ENCODE data around the gene USP5.
A peak's percentile ranks its signal among the peaks of the same experiment; 100 is the strongest.
"Not testable (repeated sequence)": the region's sequence is repeated elsewhere in the genome, so short reads cannot be mapped to it uniquely, and the experiment has no call there.

USP5 gene

DNA sequence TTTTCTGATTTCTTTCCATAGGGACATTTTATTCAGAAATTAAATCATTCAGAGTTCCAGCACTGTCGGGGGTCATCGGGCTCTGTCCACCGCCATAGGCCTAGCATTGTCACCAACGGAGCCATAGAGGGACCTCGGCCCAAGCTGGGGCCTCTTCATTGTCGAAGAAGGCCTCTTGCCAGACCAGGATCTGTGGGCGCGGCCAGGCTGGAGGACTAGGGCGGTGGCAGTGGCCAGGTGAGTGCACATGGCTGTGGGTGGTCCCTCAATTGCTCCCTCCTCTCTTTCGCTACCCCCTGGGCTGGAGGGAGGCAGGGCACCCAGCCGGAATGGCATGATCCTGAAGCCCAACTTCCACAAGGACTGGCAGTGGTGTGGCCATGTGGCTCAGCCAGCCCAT is 31.7 kb downstream of the USP5 start:
- H3K27ac ChIP-seq (ENCODE audit: low read depth, low read length), result no peak overlapping the region
- peaks cover 21% of the 10 kb centered on the region for H3K36me3 ChIP-seq (ENCODE audit: control insufficient read depth, insufficient read depth, low read length)
- no peak overlapping the region for H3K4me3 ChIP-seq (ENCODE audit: low read depth, low read length)
- H3K9ac ChIP-seq (ENCODE audit: low read depth, low read length), result no peak overlapping the region
- H3K4me1 ChIP-seq (ENCODE audit: control insufficient read depth, insufficient read depth, low read length), result peaks cover 24% of the 10 kb centered on the region
- H3K9me3 ChIP-seq (ENCODE audit: control insufficient read depth, insufficient read depth, low read length), result no peaks in the 10 kb centered on the region
- no peaks in the 10 kb centered on the region for H3K27me3 ChIP-seq (ENCODE audit: control insufficient read depth, insufficient read depth, low read length)

DNA sequence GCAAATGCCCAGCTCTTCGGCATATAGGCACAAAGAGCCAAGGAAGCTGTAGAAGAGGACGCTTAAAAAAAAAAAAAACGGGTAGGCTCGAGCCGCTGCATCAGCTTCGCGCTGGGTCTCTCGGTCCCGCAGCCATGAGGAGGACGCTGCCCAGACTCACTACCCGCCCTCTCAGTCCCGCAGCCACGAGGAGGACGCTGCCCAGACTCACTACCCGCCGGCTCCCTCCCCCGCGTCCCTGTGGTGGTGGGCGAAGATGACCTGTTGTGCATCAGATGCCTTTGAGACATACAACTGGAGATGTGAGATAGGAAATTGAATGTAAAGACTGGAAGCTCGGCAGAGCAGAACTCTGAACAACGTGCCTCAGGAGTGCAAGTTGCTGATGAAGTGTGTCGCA is 32.6 kb downstream of the USP5 start:
- no peak overlapping the region for H3K9ac ChIP-seq (ENCODE audit: low read depth, low read length)
- H3K27ac ChIP-seq (ENCODE audit: low read depth, low read length), result peak overlapping the region; percentile 84
- H3K4me1 ChIP-seq (ENCODE audit: control insufficient read depth, insufficient read depth, low read length), result peaks cover 24% of the 10 kb centered on the region
- no peak overlapping the region for H3K4me3 ChIP-seq (ENCODE audit: low read depth, low read length)
- H3K27me3 ChIP-seq (ENCODE audit: control insufficient read depth, insufficient read depth, low read length), result no peaks in the 10 kb centered on the region
- H3K9me3 ChIP-seq (ENCODE audit: control insufficient read depth, insufficient read depth, low read length), result no peaks in the 10 kb centered on the region
- H3K36me3 ChIP-seq (ENCODE audit: control insufficient read depth, insufficient read depth, low read length), result peaks cover 21% of the 10 kb centered on the region

DNA sequence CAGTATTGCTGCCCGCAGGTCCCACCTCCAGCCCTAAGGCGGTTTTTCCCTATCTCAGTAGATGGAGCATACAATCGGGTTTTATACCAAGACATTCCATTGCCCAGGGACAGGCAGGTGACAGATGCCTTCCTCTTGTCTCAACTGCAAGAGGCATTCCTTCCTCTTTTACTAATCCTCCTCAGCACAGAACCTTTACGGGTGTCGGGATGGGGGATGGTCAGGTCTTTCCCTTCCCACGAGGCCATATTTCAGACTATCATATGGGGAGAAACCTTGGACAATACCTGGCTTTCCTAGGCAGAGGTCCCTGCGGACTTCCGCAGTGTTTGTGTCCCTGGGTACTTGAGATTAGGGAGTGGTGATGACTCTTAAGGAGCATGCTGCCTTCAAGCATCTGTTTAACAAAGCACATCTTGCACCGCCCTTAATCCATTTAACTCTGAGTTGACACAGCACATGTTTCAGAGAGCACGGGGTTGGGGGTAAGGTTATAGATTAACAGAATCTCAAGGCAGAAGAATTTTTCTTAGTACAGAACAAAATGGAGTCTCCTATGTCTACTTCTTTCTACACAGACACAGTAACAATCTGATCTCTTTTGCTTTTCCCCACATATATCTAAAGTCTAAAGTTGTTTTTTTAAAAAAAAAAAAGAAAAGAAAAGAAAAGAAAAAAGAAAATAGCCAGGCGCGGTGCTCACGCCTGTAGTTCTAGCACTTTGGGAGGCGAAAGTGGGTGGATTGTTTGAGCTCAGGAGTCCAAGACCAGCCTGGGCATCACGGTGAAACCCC is 34.5 kb downstream of the USP5 start:
- not testable (repeated sequence) for H3K9me3 ChIP-seq (ENCODE audit: control insufficient read depth, insufficient read depth, low read length); H3K9ac ChIP-seq (ENCODE audit: low read depth, low read length); H3K27me3 ChIP-seq (ENCODE audit: control insufficient read depth, insufficient read depth, low read length); H3K4me3 ChIP-seq (ENCODE audit: low read depth, low read length)
- peaks cover 21% of the 10 kb centered on the region for H3K36me3 ChIP-seq (ENCODE audit: control insufficient read depth, insufficient read depth, low read length)
- H3K4me1 ChIP-seq (ENCODE audit: control insufficient read depth, insufficient read depth, low read length), result peaks cover 31% of the 10 kb centered on the region
- peak overlapping the region; percentile 84 for H3K27ac ChIP-seq (ENCODE audit: low read depth, low read length)

DNA sequence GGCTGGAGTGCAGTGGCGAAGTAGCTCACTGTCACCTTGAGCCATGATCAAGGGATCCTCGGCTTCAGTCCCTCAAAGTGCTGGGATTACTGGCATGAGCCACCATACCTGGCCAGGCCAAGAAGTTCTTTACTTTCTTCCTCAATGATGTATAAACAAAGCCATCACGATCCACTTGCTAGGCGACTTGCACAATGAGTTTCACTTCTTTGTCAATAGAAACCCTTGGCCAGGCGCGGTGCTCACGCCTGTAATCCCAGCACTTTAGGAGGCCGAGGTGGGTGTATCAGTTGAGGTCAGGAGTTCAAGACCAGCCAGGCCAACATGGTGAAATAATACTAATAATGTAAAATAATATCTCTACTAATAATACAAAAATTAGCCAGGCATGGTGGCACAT is 35.5 kb downstream of the USP5 start:
- Histone ChIP-seq H3K4me3 (ENCODE audit: low read depth, low read length) (no peak overlapping the region), H3K4me1 (ENCODE audit: control insufficient read depth, insufficient read depth, low read length) (peaks cover 31% of the 10 kb centered on the region), H3K27ac (ENCODE audit: low read depth, low read length) (peak overlapping the region; percentile 6), H3K9ac (ENCODE audit: low read depth, low read length) (no peak overlapping the region), H3K36me3 (ENCODE audit: control insufficient read depth, insufficient read depth, low read length) (peaks cover 21% of the 10 kb centered on the region), H3K9me3 (ENCODE audit: control insufficient read depth, insufficient read depth, low read length) (no peaks in the 10 kb centered on the region), H3K27me3 (ENCODE audit: control insufficient read depth, insufficient read depth, low read length) (no peaks in the 10 kb centered on the region)

DNA sequence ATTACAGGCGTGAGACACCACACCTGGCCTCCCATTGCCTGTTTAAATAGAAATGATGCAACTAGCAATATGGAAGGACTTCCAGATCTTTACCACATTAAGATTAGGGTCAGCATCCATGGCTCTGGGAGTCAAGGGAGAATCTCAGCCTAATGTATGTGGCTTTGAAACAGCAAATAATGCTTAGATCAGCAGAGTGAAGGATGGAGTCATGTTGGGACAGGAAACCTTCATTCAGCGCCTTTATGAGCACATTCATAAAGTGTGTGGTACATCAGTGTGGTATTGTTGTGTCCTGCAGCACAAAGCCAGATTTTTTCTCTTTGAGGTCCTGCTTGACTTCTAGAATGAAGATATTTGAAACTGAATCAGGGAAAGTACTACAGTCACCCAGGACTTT is 36.4 kb downstream of the USP5 start:
- Histone ChIP-seq H3K27ac (ENCODE audit: low read depth, low read length) (no peak overlapping the region), H3K4me3 (ENCODE audit: low read depth, low read length) (no peak overlapping the region), H3K27me3 (ENCODE audit: control insufficient read depth, insufficient read depth, low read length) (no peaks in the 10 kb centered on the region), H3K9ac (ENCODE audit: low read depth, low read length) (no peak overlapping the region), H3K4me1 (ENCODE audit: control insufficient read depth, insufficient read depth, low read length) (peaks cover 31% of the 10 kb centered on the region), H3K36me3 (ENCODE audit: control insufficient read depth, insufficient read depth, low read length) (peaks cover 16% of the 10 kb centered on the region), H3K9me3 (ENCODE audit: control insufficient read depth, insufficient read depth, low read length) (no peaks in the 10 kb centered on the region)

DNA sequence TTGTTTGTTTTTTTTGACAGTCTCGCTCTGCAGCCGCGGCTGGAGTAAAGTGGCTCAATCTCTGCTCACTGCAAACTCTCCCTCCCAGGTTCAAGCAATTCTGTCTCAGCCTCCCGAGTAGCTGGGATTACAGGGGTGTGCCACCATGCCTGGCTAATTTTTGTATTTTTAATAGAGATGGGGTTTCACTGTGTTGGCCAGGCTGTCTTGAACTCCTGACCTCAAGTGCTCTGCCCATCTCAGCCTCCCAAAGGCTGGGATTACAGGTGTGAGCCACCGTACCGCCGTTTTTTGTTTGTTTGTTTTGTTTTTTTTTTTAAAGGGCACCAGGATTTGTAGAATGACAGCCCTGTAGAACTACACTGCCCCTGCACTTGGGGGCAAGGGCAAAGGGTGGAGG is 36.8 kb downstream of the USP5 start:
- H3K4me3 ChIP-seq (ENCODE audit: low read depth, low read length); H3K27me3 ChIP-seq (ENCODE audit: control insufficient read depth, insufficient read depth, low read length); H3K9ac ChIP-seq (ENCODE audit: low read depth, low read length); H3K9me3 ChIP-seq (ENCODE audit: control insufficient read depth, insufficient read depth, low read length); H3K27ac ChIP-seq (ENCODE audit: low read depth, low read length): not testable (repeated sequence)
- peaks cover 31% of the 10 kb centered on the region for H3K4me1 ChIP-seq (ENCODE audit: control insufficient read depth, insufficient read depth, low read length)
- H3K36me3 ChIP-seq (ENCODE audit: control insufficient read depth, insufficient read depth, low read length), result peaks cover 12% of the 10 kb centered on the region

DNA sequence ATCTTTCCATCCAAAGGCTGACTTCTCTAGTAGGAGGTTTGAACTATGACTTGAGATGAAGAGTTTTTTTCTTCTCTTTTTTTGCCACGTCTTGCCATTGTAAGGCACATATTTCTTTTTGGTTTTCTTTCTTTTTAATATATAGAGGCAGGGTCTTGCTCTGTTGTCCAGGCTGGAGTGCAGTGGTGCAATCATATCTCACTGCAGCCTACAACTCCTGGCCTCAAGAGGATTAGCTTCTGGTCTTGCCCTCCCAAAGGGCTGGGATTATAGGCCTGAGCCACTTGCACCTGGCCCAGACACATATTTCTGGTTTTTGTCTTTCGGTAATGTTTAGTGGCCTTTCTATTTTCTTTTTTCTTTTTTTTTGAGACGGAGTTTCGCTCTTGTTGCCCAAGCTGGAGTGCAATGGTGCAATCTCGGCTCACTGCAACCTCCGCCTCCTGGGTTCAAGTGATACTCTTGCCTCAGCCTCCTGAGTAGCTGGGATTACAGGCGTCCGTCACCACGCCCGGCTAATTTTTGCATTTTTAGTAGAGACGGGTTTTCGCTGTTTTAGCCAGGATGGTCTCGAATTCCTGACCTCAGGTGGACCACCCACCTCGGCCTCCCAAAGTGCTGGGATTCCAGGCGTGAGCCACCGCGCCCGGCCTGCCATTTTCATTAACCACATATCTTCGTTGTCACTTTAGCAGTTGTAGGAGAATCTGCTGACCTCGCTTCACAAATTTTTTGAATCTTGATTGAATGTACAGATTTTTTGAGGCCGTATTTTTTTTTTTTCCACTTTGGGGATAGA is 38.0 kb downstream of the USP5 start:
- H3K36me3 ChIP-seq (ENCODE audit: control insufficient read depth, insufficient read depth, low read length); H3K27me3 ChIP-seq (ENCODE audit: control insufficient read depth, insufficient read depth, low read length); H3K9me3 ChIP-seq (ENCODE audit: control insufficient read depth, insufficient read depth, low read length): not testable (repeated sequence)
- H3K4me1 ChIP-seq (ENCODE audit: control insufficient read depth, insufficient read depth, low read length), result peaks cover 28% of the 10 kb centered on the region
- peak overlapping the region; percentile 92 for H3K27ac ChIP-seq (ENCODE audit: low read depth, low read length)
- H3K9ac ChIP-seq (ENCODE audit: low read depth, low read length), result peak overlapping the region; percentile 63
- peak overlapping the region; percentile 47; the same call in 1 of the 2 replicates for H3K4me3 ChIP-seq (ENCODE audit: low read depth, low read length)

DNA sequence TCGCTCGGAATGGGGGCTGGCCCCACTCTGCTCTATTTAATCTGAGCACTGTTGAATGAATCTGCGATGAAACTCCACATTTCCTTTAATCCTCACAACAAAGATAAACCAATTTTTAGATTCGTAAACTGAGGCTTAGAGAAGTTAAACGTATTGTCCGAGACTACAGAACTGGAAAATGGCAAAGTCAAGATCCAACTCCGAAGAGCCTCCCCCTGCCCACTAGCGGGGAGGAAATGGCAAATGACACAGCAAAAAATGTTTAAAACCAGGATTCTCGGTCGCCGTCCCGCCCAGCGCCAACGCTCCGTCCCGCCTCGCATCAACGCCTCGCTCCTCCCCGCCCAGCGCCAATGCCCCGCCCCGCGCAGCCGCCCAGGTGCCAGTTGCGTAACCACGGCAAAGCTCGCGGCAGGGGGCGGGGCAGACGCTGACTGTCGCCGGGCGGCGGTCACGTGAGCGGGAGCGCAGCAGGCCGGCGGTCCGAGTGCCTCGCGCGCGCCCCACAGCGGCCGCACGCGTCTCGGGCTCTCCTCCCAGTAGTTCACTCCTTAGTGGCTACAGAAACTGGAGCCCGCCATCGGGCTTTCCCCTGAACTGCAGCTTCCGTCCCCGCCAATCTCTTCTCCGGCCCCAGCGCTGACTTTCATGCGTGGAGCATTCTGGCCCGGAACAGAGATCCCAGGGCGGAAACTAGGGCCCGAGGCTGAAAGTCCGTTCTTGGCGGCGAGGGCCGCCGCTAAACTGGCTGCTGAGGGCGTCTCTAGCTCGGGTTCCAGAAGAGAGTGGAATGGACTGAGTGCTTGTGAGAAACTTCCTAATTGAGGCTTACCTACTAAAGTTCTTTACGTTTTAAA is 39.1 kb downstream of the USP5 start:
- peak overlapping the region; percentile 92 for H3K27ac ChIP-seq (ENCODE audit: low read depth, low read length)
- H3K4me3 ChIP-seq (ENCODE audit: low read depth, low read length), result peak overlapping the region; percentile 66
- peaks cover 20% of the 10 kb centered on the region for H3K4me1 ChIP-seq (ENCODE audit: control insufficient read depth, insufficient read depth, low read length)
- no peaks in the 10 kb centered on the region for H3K27me3 ChIP-seq (ENCODE audit: control insufficient read depth, insufficient read depth, low read length)
- H3K9ac ChIP-seq (ENCODE audit: low read depth, low read length), result peak overlapping the region; percentile 70
- no peaks in the 10 kb centered on the region for H3K36me3 ChIP-seq (ENCODE audit: control insufficient read depth, insufficient read depth, low read length)
- no peaks in the 10 kb centered on the region for H3K9me3 ChIP-seq (ENCODE audit: control insufficient read depth, insufficient read depth, low read length)

DNA sequence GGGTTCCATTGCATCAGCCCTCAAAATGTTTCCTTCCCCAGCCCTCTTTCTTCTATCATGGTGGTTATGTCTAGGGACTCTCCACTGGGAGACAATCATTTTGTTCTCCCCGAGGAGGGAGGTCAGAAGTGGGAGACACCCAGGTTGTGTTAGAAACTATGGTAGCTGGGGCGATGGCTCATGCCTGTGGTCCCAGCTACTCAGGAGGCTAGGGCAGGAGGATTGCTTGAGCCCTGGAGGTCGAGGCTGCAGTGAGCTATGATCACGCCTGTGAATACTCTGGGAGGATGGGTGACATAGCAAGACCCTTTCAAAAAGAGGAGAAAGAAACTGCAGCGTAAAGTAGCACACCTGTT is 39.7 kb downstream of the USP5 start:
- peak overlapping the region; percentile 76 for H3K27ac ChIP-seq (ENCODE audit: low read depth, low read length)
- peak overlapping the region; percentile 66 for H3K4me3 ChIP-seq (ENCODE audit: low read depth, low read length)
- H3K36me3 ChIP-seq (ENCODE audit: control insufficient read depth, insufficient read depth, low read length), result no peaks in the 10 kb centered on the region
- no peaks in the 10 kb centered on the region for H3K9me3 ChIP-seq (ENCODE audit: control insufficient read depth, insufficient read depth, low read length)
- peak overlapping the region; percentile 70 for H3K9ac ChIP-seq (ENCODE audit: low read depth, low read length)
- H3K4me1 ChIP-seq (ENCODE audit: control insufficient read depth, insufficient read depth, low read length), result peaks cover 20% of the 10 kb centered on the region
- H3K27me3 ChIP-seq (ENCODE audit: control insufficient read depth, insufficient read depth, low read length), result no peaks in the 10 kb centered on the region

DNA sequence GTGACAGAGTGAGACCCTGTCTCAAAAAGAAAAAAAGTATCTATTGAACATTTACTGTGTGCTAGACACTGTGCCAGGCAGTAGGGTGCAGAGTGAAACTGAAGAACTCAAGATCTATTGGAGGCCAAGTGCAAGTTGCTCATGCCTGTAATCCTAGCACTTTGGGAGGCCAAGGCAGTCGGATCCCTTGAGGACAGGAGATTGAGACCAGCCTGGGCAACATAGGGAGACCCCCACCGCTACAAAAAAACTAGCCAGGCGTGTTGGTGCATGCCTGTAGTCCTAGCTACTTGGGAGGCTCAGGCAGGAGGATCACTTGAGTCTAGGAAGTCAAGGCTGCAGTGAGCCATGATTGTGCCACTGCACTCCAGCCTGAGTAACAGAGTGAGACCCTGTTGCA is 40.7 kb downstream of the USP5 start:
- not testable (repeated sequence) for H3K9ac ChIP-seq (ENCODE audit: low read depth, low read length); H3K27me3 ChIP-seq (ENCODE audit: control insufficient read depth, insufficient read depth, low read length); H3K36me3 ChIP-seq (ENCODE audit: control insufficient read depth, insufficient read depth, low read length); H3K27ac ChIP-seq (ENCODE audit: low read depth, low read length); H3K4me3 ChIP-seq (ENCODE audit: low read depth, low read length); H3K9me3 ChIP-seq (ENCODE audit: control insufficient read depth, insufficient read depth, low read length)
- H3K4me1 ChIP-seq (ENCODE audit: control insufficient read depth, insufficient read depth, low read length), result peaks cover 15% of the 10 kb centered on the region

All from HUES48 (cell line).